RWPE2 (cell line): Measurements from ENCODE around the gene TCEANC2.

Experiments
- ATAC-seq: fragments of 200-7000 bp; cut with Tn5 transposase; 3 replicates; pipeline ENCODE4 v1.9.1; 2021; ENCODE audit warnings: low read depth
- DNase-seq: peaks from one replicate; pipeline ENCODE4 v3.0.0-alpha.2; 2020; ENCODE audit warnings: low spot score
- H3K27ac ChIP-seq: fragments of 450-650 bp; 2 replicates; pipeline ENCODE4 v1.5.1; 2017; ENCODE audit warnings: mild to moderate bottlenecking; ENCODE audit not compliant: poor library complexity, severe bottlenecking
- H3K27me3 ChIP-seq: fragments of 250-450 bp; sonication (Bioruptor Pico); 2 replicates; pipeline ENCODE4 v1.5.1; 2021; ENCODE audit warnings: mild to moderate bottlenecking, moderate library complexity; ENCODE audit not compliant: insufficient read depth, poor library complexity, severe bottlenecking
- H3K36me3 ChIP-seq: fragments of 250-450 bp; sonication (Bioruptor Pico); 2 replicates; pipeline ENCODE4 v1.5.1; 2020; ENCODE audit warnings: low read depth, mild to moderate bottlenecking, moderate library complexity
- H3K4me1 ChIP-seq: fragments of 250-450 bp; sonication (Bioruptor Pico); 2 replicates; pipeline ENCODE4 v1.5.1; 2021; ENCODE audit warnings: mild to moderate bottlenecking, moderate library complexity; ENCODE audit not compliant: insufficient read depth, poor library complexity, severe bottlenecking
- H3K4me3 ChIP-seq: fragments of 250-450 bp; sonication (Bioruptor Pico); 2 replicates; pipeline ENCODE4 v1.5.1; 2021; ENCODE audit warnings: mild to moderate bottlenecking, moderate library complexity; ENCODE audit not compliant: severe bottlenecking
- H3K9me3 ChIP-seq: fragments of 250-450 bp; sonication (Bioruptor Pico); 2 replicates; pipeline ENCODE4 v1.5.1; 2021; ENCODE audit warnings: mild to moderate bottlenecking, moderate library complexity; ENCODE audit not compliant: severe bottlenecking
- TF ChIP-seq, protein P1 (sequence below): fragments of 450-650 bp; IDR thresholded peaks from one replicate; pipeline ENCODE4 v1.5.1; 2017; ENCODE audit warnings: mild to moderate bottlenecking, moderate library complexity; ENCODE audit not compliant: poor library complexity, severe bottlenecking

The TCEANC2 gene

DNA sequence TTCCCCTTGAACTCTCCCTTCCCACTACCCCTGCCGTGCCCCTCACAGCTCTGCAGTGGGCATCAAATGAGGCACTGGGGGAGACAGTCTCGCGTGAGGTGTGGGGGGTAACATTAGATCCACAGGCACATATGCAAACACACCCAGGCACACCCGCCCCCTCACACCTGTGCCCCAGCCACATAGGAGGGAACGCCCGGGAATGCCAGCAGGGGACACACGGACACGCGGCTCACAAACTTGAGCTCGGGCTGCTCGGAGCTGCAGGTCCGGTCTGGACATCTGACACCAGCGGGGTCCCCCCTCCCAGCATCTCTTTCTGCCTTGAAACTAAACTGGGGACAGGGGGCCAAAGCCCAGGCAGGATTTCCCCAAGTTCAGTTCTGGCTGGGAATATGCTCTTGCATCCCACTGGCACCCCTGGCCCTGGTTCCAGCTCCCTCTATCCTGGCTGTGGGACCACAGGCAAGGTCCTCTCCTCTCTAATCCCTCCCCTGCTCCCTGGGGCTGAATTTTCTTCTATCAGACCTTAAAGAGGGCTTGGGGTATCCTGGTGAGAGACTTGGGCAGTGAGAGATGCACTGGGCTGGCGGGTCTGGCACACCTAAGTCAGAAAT is 68.8 kb downstream of the TCEANC2 start:
- no peaks in the 10 kb centered on the region for H3K9me3 ChIP-seq
- no peaks in the 10 kb centered on the region for H3K27me3 ChIP-seq
- TF ChIP-seq, protein P1, sequence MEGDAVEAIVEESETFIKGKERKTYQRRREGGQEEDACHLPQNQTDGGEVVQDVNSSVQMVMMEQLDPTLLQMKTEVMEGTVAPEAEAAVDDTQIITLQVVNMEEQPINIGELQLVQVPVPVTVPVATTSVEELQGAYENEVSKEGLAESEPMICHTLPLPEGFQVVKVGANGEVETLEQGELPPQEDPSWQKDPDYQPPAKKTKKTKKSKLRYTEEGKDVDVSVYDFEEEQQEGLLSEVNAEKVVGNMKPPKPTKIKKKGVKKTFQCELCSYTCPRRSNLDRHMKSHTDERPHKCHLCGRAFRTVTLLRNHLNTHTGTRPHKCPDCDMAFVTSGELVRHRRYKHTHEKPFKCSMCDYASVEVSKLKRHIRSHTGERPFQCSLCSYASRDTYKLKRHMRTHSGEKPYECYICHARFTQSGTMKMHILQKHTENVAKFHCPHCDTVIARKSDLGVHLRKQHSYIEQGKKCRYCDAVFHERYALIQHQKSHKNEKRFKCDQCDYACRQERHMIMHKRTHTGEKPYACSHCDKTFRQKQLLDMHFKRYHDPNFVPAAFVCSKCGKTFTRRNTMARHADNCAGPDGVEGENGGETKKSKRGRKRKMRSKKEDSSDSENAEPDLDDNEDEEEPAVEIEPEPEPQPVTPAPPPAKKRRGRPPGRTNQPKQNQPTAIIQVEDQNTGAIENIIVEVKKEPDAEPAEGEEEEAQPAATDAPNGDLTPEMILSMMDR: peak; percentile 0
- no peak overlapping the region for H3K27ac ChIP-seq
- DNase-seq (no peak), ATAC-seq (no peak)
- H3K4me3 ChIP-seq: no peak overlapping the region
- H3K4me1 ChIP-seq: no peaks in the 10 kb centered on the region
- no peaks in the 10 kb centered on the region for H3K36me3 ChIP-seq

DNA sequence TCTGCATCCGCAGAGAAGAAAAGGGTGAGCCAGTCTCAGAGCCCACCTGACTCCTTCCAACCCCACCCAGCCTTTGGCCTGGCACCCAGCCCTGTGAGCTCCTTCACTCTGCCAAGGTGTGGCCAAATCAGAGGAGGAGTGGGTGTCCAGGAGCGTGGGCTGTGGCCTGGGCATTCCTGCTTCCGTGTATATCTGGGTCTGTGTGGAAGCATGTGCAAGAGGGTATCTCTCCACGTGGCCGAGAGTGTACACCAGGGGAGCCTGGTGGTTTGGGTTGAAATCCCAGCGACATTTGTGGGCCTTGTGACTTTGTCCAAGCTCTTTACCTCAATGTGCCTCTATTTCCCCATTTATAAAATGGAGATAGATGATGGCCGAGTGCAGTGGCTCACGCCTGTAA is 69.6 kb downstream of the TCEANC2 start:
- H3K4me3 ChIP-seq: no peak overlapping the region
- no peaks in the 10 kb centered on the region for H3K9me3 ChIP-seq
- TF ChIP-seq, protein P1: no peak
- no peak overlapping the region for H3K27ac ChIP-seq
- DNase-seq (no peak), ATAC-seq (no peak)
- no peaks in the 10 kb centered on the region for H3K4me1 ChIP-seq
- H3K27me3 ChIP-seq: no peaks in the 10 kb centered on the region
- no peaks in the 10 kb centered on the region for H3K36me3 ChIP-seq

DNA sequence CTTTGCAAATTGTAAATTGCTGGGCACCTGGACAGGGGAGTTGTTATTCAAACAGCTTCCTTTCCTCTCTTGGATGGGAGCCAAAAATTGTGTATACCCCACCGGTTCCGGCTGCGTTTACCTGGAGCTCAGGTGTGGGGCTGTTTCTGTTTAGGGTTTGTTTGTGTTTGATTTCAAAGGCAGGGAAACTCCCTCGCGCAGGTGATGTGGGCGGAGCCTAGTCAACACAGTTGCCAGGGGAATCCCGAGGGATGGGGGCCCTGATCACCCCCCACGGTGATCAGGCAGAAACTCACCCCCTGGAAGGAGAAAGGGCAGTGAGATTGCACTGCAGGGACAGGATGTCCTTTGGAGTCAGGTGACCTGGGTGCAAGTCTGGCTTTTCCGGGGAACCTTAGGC is 71.1 kb downstream of the TCEANC2 start:
- DNase-seq: no peak
- H3K4me3 ChIP-seq: no peak overlapping the region
- H3K27me3 ChIP-seq: no peaks in the 10 kb centered on the region
- H3K4me1 ChIP-seq: no peaks in the 10 kb centered on the region
- H3K27ac ChIP-seq: no peak overlapping the region
- ATAC-seq: no peak
- H3K36me3 ChIP-seq: no peaks in the 10 kb centered on the region
- TF ChIP-seq, protein P1: no peak
- no peaks in the 10 kb centered on the region for H3K9me3 ChIP-seq

DNA sequence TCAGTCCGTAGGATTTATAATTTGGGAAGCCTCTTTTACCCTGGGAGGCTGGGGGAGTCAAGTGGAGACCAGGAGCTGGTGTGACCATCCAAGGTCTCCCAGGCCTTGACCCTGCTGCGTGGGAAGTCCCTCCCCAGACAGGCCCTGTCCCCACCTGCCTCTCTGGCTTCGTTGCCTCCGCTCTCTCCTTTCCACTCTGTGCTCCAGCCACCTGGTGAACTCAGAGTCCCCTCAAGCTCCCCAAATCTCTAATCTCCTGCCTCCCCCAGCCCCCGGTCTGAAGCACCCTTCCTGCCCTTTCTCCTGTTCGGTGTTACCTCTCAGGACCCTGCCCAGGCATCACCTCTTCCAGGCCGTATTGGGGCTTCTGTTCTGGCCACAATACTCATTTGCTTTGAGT is 71.5 kb downstream of the TCEANC2 start:
- TF ChIP-seq, protein P1: no peak
- ATAC-seq: no peak

DNA sequence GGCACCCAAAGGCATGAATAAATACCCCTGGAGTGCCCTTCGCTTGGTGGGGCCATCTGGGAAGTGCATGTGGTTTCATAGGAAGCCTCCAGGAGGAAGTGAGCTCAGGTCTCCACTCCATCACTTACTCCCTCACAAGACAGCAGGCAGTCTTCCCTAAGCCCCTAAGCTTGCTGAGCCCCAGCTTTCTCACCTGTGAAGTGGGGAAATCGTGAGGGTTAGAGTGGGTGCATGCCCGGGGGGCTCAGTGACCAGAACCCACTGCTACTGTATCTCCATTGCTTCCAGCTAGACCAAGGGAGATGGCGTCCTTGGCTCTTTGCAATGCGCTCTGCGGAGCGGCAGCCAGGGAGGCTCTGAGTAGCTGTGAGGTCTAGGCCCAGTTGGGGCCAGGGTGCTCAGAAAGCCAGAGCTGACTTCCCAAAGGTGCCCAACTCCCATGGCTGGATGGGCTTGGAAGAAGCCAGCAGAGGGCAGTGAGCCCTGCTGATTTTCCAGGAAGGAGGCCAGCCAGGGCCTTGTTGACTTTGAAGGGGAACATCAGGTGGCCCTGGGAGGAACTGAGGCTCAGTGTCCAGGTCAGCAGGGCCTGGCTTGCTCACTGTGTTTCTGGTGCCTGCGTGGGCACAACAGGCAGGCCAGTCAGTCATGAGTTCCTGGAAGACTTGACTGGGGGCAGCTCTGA is 72.1 kb downstream of the TCEANC2 start:
- no peak for DNase-seq
- TF ChIP-seq, protein P1: peak; percentile 35
- no peaks in the 10 kb centered on the region for H3K4me1 ChIP-seq
- H3K27me3 ChIP-seq: no peaks in the 10 kb centered on the region
- H3K9me3 ChIP-seq: no peaks in the 10 kb centered on the region
- H3K27ac ChIP-seq: no peak overlapping the region
- no peak overlapping the region for H3K4me3 ChIP-seq
- no peaks in the 10 kb centered on the region for H3K36me3 ChIP-seq
- peak; percentile 7; the same call in 1 of the 3 replicates for ATAC-seq

More for the DNA sequence above, 71.5 kb downstream of the TCEANC2 start:
- Histone ChIP-seq H3K9me3 (no peaks in the 10 kb centered on the region), H3K4me3 (no peak overlapping the region), H3K27me3 (no peaks in the 10 kb centered on the region), H3K4me1 (no peaks in the 10 kb centered on the region), H3K36me3 (no peaks in the 10 kb centered on the region), H3K27ac (no peak overlapping the region)
- no peak for DNase-seq
